Stimulated activated naive CD4-positive, alpha-beta T cell treated with Interleukin-2 at 50 U/mL for 16 hours (primary cell): ENCODE data around the gene GATA2.
A peak's percentile ranks its signal among the peaks of the same experiment; 100 is the strongest.

Experiments
- DNase-seq: peaks from one replicate; lab custom pipeline; 2025; lab: John Stamatoyannopoulos, UW

Gene GATA2

DNA sequence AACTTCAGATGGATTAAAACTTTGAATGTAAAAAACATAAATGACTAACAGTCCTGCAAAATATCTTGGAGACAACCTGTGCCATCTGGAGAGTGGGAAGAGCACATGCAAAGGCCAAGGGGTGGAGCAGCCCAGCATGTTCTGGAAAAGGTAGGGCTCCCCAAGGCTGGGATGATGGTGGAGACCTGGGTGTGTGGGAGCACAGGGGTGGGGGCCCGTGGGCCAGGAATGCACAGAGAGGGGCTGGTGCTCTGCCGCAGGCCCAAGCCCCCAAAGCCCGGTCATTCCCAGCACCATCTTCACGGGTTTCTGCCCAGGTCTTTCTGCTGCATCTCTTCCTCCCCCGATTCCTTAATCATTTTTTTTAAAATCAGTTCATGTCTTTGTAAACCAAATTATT lies 9.7 kb upstream of the GATA2 start:
- no peak for DNase-seq

DNA sequence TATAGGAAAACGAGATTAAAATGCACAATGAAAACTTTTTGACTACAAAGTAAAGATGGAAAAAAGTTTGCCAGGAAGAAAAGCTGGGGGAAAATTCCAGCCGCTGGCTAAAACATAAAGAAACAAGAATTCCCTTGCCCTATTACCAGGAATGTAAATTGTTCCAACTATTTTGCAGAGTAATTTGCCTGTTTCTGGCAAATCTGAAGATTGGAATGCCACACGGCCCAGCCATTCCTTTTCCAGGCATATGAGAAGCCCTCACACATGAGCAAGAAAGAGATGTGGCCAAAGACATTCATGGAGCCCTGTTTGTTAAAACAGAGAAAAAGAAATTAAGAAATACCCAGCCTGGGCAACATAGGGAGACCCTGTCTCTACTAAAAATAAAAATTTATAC lies 8.4 kb upstream of the GATA2 start:
- no peak for DNase-seq

DNA sequence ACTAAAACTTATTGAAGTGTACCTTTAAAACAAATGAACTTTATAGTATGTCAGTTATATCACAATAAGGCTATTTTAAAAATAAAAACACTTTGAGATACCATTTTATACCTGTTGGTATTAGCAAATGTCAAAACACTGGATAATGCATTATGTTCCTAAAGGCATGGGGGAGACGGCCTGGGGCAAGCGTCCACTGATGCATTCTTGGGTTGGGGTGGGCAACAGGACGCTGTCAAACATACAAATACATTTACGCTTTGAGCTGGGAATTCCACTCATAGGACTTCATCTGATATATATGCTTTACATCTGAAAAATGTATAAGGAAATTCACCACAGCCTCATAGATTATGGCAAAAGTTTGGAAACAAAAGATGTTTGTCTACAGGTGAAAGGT lies 7.6 kb upstream of the GATA2 start:
- DNase-seq: no peak

DNA sequence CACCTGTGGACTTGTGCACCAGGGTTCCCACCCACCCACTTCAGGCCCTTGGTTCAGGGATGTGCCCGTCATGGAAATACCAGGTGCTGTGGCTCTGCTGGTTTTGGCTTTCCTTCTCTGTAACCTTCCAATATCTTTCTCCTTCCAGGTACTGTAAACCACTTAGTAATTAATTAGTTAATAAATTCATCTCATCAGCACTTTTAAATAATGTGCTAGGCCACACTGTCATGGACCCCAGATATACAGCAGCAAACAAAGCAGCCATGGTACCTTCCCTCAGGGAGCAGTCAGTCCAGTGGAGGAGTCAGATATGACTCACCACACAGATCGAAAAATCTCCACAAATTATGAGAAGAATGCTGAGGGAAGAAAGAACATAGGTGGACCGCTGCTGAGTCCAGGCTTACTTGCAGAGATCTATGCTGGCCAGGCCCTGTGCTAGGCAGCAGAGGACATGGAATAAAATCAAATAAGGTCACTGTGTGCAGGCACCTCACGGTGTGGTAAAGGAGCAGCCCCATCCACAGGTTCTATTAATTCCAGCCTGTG lies 6.8 kb upstream of the GATA2 start:
- no peak for DNase-seq

DNA sequence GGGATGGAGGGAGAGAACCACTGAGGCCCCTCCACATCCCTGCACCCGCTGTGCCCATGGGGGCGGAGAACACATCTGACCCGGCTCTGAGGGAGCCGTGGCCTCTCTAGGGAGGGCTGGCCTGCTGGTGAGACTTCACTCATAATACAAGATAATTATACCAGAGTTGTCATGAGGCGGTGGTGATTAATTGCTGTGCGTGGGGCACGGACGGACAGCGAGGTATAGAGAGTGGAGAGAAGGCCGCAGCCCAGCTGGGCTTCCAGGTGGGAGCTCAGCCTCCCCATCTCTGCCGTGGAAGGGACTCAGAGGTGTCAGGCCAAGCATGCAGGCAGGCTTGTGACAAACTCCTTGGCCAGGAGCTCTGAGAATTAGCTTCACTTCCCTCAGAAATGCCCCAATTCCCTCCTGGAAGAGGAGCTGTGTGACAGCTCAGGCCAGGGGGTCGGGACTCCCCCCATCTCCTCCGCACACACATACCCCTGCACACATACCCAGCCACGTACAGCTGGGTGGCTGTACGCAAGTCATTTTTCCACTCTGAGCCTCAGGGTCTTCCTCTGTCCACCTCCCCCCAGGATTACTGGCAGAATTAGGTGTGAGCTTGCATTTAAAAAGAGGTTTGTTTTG lies 6.0 kb upstream of the GATA2 start:
- no peak for DNase-seq

DNA sequence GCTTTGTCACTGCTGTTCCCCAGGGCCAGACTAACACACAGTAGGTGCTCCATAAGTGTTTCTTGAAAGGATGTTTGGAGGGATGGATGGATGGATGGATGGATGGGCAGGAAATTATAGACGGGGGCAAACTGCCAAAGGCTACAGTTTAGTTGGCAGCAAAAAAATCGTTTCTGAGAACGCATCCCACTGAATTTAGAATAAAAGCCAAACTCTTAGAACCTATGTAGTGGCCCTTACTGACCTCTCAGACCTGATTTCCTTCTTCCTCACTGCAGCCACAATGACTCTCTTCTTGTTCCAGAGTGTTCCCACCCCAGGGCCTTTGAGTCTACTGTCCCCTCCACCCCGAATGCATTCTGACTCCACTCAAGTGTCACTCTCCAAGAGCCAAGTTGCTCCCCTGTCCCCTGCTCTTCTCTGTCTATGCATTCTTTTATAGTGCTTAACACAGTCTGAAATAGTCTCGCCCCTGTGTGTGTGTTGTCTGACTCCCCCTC lies 5.2 kb upstream of the GATA2 start:
- no peak for DNase-seq

DNA sequence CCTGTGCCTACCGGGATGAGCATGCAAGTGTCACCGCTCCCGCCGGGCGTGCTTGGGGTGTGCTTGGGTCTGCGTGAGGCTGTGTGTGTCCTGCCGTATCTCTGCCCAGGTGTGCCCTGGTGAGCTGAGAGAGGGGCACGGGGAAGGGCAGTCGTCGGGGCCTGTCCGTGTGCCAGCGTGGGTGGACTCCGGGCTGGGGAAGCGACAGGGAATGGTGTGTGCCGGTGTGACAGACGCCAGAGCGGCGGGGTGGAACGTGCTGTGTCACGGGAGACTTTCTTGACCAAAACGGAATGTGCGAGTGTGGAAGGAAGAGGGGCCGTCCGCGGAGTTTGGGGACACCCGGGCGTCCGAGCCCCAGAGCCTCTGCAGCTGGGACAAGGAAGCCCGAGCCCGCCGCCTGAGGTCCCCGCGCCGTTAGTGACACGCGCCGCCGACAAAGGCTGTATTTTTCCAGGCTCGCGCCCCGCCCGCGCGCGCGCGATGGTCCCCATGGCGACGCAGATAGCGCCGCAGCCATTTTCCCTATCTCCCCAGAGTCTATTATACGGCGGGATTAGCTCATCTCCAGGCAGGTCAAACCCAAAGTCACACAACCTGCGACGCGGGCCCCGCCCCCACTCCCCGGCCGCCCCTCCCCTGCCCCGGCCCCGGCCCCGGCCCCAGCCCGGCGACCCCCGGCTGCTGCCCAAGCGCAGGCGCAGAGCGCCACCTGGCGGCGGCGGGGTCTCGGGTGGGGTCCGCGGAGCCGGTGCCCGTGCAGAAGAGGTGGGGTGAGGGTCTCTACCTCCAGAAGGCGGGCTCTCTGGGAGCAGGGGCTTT lies 4.5 kb upstream of the GATA2 start:
- DNase-seq: peak; percentile 54

DNA sequence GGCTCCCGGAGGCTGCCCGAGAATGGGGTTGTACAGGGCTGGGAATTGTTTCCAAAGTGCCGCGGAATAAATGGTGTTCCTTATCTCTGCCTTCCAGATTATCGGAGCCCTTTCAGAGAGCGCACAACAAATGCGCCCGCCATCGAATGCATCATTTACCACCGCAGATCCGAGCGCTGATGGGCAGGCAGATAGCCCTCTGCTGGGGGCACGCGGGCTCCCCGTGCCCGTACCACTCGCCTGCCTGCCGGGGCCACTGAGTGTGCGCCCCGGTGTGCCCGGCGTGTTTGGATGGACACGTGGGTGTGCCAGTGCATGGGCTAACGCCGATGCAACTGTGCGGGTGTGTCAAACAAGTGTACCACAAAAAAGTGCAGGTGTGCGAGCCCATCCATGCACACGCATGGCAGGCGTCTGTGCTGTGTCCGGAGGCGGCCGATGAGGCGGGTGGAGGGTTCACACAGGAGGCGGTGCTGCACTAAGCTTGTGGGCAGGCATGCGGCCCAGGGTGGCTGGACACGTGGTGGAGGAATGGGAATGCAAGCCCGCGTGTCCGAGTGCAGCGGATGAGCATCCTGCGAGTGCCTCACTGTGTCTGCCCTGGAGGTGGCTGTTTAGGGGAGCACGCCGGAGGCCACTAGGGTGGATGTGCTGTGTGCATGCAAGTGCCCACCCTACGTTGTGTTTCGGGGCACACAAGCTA lies 3.8 kb upstream of the GATA2 start:
- DNase-seq: no peak

DNA sequence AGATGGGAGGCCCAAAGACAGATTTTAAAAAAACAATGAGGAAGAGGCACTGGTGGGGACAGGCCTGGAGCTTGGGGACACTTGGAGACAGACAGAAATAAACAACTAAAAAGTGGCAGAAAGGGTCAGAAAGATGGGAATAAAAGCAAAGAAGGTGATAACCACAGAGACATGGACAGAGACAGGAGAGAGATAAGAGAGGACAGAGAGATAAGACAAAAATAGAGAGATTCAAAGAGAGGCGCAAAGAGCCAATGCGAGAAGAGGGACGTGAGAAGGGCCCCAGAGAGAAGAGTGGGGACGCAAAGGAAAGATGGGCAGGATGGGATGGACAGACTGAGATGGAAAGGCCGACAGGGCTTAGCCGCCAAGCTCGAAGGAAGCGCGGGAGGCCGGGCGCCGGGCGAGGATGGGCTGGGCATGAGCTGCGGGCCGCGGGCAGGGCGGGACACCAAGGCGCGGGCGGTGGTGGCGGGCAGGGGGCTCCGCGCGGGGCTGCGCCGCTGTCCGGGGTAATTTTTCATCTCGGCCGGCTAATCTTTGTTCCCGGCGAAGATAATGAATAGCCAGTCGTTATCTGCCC lies 3.1 kb upstream of the GATA2 start:
- no peak for DNase-seq

DNA sequence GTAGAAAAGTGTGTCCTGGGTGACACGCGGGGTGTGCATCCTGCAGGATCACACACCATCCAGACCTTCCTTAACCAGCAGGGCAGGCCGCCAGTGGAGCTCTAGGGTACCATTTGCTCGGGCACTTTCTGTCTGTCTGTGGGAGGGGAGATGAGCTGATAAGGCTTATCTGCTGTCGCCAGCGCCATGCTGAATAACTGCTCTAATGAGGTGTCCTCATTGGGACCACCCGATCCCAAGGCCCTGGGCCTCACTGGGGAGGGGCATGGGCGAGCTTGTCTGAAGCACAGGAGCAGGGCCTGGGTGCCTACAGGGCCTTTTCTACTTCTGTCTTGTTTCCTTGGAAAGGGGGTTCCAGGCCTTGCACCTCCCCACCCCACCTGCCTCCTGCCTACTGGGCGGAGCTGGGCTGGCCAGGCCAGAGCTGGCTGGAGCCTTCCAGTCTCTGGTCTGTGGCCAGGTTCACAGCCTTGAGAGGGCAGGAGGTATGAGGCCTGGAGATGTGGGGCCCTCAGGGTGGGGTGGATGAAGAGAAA lies 2.5 kb upstream of the GATA2 start:
- DNase-seq: no peak

DNA sequence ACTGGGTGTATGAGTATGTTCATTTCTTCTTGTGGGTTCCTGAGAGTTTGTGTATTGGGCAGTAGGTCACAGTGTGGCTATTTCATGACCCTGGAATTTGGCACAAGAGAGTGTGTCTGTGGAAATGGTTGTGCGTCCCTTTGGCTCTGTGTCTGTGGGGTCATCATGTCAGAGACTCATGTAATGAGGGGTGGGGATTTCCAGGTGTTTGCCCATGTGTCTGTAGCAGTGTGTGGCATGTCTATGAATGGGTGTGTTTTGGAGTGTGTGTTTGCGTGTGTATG lies 1.3 kb upstream of the GATA2 start:
- DNase-seq: no peak

DNA sequence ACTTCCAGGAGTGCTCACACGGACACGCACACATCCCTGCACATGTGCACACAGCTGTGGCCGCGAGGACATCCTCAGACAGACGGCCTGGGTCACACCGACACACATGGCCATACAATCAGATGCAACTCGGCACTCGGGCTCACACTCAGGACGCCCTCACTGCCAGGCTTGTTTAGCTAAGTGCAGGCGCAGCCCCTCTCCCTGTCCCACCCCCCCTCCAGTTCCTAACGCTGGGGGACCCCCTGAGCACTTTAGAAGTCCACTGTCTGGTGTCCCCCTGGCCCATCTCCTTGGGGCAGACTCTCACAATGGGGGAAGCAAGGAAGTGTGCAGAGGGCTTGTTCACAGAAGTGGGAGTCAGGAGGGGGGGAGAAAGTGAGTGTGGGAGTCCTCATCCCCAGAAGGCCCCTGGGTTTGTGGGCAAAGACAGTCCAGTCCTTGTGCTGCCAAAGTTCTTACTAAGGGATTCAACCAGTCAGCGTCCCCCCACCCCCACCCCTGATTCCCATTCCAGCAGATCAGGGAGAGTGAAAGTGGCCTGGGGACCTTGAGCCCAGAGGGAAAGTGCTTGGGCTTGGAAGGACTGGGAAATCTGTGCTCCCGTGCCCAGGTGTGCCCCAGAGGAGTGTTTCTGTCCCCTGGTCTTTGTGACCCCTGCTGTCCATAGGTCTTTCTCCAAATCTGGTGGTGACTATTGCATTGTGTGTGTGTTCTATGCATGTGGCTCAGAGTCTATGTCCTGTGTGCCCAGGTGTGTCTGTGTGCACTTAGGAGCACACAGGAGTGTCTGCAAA lies 767 bp upstream of the GATA2 start:
- no peak for DNase-seq

DNA sequence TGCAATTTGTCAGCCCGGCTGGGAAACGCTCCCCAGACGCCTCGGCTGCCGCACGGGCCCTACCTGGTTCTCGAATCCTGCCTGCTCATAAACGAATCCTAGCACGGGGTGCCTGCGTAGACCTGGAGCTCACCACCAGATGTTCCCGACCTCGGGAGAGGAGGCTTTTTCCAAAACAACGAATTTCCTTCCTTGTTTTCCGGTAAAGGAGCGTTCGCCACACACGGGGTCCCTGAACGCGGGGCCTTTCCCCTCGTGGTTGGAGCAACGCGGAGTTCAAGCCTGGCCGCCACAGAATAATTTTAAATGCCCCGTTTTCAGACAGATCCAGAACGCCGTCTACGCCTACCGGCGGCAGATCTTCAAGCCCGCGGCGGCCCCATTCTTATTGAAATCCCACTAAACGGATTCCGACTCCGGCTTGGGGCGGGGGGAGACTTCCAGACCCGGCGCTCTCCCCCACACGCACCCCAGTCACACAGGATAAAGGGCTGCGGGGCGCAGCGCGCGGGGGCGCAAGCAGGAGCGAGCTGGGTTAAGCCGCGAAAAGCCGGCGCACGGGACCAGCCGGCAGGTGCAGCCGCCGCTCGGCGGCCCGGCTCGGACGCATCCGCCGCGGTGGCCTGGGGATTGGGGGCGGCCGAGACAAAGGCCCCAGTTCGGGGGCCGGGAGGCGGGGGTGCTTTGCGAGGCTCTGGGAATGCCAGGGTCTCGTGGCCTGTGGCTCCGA lies 895 bp downstream of the GATA2 start:
- DNase-seq: no peak

DNA sequence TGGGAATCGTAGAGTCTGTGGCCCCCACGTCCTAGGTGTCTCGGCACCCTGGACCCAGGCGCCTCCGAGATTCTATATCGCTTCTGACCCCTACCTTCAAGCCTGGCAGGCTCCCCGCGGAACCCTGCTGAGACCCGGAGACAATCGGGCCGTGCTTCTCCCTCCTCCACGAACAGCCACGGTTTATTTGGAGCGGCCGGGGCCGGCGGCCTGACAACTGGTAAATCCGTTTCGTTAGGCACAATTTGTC lies 1.4 kb downstream of the GATA2 start:
- DNase-seq: no peak

DNA sequence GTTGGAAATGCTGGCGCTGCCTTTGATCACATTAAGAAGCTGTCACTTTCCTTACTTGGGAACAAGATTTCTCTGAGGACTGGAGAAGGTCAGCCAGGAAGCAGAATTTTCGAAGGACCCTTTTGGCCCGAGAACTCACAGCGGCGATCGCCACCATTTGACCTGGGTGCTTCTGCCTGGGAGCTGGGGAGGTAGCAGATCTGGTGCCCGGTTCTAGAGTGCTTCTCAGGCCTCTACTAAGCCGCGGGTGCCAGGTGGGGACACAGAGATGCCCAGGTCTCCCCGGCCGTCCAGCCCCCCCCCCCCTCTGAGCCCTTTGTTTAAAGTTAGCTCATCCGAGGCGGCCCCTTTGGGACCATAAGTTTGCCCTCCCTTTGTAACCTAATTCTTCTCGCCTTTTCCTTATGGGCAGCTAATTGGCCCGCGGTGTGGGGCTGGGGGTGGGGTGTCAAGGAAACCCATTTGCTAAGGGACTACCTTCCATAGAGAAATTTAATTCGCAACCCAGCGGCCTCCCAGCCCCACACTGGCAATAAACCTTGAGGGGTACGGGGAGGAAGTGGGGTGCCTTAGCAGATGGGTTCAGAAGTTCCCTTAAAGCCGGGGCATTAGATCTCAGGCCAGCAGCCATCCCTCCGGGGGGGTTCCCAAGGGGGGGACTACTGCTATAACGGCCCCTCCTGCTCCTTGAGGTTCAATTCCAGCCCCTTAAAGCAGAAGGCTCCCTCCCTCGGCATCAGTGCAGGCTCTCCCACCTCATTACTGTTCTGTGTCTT lies 1.9 kb downstream of the GATA2 start:
- no peak for DNase-seq

DNA sequence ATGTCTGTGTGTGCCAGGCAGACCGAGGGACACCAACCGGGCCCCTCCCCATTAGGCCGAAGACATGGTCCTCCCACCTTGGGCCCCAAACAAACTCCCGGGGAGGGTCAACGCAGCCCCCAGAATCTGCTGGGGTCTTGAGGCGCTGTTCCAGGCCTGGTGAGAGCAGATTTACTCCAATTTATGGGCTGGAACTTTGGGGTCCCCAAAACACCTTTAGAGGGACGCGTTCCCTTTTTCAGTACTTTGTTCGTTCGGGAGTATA lies 2.4 kb downstream of the GATA2 start:
- no peak for DNase-seq

DNA sequence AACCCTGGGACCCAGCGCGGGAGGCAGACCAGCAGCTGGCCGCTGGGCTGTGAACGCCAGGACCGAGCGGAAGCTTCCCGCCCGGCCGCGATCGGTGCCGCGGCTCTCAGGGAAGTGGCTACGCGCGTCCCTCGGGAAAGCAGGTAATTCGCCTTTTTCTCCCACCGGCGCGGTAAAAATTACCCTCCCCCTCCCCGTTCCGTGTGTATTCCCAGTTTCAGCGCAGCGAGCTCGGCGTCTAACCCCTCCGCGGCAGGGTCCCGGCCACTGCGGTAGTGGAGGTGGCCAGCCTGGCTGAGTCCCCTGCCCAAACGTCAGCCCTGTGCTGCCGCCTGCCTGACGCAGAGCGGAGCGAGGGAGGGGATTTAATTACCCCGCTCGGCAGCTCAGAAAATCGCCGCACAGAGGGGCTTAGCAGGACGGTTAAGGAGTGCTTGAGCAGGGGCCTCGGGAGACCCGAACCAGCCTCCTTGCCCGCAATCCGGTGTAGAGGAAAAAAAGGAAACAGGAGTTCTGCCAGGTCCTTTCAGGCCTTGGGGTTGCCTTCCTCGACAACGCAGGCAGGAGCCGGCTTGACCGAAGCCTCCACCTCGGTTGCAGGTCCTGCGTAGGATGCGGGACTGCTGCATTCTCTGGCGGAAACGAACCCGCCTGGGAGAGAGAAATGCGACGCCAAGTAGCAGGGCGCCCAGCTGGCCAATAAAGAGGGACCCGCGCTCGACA lies 2.9 kb downstream of the GATA2 start:
- peak; percentile 7 for DNase-seq

DNA sequence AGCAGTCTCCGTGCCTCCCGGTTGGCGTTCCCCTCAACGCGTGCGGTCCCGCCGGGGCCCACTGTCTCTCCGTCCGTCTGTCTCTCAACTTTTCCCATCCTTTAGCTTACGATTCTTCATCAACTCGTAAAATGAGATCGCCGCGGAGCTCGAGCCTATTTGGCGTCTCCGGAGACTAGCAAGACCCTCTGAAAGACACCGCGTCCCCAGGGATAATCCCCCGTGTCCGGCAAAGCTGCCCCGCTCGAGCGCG lies 3.4 kb downstream of the GATA2 start:
- no peak for DNase-seq

DNA sequence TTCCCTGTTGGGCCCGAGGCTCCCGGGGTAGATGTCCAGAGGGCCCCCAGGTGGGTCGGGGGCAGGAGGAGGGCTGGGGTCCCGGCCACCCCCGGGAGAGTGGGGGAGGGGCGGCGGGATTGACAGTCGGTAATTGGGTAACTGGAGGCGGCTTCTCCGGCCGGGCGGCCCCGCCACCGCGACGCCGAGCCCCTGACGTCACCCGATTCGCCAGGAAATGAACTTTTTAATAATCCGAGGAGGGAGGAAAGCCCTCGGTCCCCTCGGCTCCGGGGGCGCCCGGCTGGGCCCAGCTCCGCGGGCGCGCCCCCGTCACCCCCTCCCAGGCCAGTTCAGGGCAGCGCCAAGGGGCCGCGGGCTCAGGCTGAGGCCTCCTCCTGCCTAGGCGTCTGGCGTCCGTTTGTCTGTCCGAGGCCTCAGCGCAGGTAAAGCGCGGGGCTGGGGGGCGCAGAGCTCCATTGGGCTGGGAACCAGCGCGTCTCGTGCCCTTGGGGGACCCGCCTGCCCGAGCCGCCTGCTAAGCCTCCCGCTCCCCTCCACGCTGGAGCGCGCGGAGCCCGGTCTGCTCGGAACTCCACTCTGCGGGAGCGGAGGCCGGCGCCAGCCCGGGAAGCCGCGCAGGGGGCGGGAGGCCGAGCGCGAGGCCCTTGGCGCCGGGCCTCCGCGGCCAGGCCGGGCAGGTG lies 3.9 kb downstream of the GATA2 start:
- no peak for DNase-seq

DNA sequence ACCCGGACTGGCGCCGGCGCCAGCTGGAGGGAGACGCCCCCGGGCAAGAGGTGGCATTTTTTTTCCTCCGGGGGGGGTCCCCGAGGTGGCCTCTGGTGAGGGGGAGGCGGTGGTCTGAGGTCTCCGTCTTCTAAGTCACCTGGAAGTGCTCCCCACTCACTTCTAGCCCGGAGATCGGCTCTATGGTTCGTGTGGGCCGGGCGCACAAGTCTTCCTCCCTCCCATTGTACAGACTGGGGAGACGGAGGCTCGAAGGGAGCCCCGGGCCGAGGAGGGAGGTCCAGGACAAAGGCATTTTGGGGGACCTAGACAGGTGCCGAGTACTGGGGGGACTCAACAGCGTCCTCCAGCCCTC lies 4.4 kb downstream of the GATA2 start:
- no peak for DNase-seq
